ENCODE data around the gene ZC3H10.

DNA sequence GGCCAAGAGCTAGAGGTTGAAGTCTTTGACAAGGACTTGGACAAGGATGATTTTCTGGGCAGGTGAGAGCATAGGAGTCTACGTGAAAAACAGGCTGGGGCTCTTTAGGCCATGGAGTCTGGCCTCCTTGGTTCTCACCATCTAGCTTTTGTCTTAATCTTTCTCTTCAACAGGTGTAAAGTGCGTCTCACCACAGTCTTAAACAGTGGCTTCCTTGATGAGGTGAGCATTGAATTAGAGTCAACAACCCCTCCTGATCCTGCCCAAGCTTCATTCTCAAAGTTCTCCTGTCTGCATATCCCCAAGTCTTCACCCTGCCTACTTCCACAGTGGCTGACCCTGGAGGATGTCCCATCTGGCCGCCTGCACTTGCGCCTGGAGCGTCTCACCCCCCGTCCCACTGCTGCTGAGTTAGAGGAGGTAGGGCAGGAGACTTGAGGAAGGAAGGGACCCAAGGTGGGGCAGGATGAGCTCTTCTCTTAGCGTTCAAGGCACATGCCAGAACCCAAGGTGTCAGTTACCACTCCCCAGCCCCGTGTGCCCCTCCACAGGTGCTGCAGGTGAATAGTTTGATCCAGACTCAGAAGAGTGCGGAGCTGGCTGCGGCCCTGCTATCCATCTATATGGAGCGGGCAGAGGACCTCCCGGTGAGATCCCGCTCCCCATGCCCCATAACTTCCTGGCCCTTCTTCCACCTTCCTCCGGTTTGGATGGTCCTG lies 19.9 kb downstream of the ZC3H10 start:
- TF ChIP-seq, protein P1, sequence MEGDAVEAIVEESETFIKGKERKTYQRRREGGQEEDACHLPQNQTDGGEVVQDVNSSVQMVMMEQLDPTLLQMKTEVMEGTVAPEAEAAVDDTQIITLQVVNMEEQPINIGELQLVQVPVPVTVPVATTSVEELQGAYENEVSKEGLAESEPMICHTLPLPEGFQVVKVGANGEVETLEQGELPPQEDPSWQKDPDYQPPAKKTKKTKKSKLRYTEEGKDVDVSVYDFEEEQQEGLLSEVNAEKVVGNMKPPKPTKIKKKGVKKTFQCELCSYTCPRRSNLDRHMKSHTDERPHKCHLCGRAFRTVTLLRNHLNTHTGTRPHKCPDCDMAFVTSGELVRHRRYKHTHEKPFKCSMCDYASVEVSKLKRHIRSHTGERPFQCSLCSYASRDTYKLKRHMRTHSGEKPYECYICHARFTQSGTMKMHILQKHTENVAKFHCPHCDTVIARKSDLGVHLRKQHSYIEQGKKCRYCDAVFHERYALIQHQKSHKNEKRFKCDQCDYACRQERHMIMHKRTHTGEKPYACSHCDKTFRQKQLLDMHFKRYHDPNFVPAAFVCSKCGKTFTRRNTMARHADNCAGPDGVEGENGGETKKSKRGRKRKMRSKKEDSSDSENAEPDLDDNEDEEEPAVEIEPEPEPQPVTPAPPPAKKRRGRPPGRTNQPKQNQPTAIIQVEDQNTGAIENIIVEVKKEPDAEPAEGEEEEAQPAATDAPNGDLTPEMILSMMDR (IDR thresholded peaks at IDR 0.05; ENCODE audit: insufficient read depth, low read length, poor library complexity, severe bottlenecking), result no peak
- TF ChIP-seq EZH2phosphoT487 (conservative IDR thresholded peaks at IDR 0.05; ENCODE audit: low read length), result no peak
